Panc1 (cell line): Measurements from ENCODE around the gene BIVM. TPM values are rescaled to one million over a fixed set of nuclear protein-coding genes. Genes with fewer than 3 reads are reported as not detected.

Experiments
- ATAC-seq: fragments of 200-7000 bp; cut with Tn5 transposase; 2 replicates; pipeline ENCODE4 v1.9.1; 2020; ENCODE audit warnings: mild to moderate bottlenecking, moderate library complexity
- BruUV-seq: library from RNA; stranded (reverse); fragments of 400-500 nt; replicated peaks from 2 replicates; lab custom pipeline; 2021; lab: Mats Ljungman, UMichigan
- CTCF ChIA-PET: fragments of 300-600 bp; sonication (Branson Sonifier 250); formaldehyde crosslinking; loops from one replicate; lab custom pipeline; 2022; ENCODE audit warnings: antibody characterized with exemption; lab: Charles Lee
- POLR2A ChIA-PET: fragments of 300-600 bp; sonication (Branson Sonifier 250); formaldehyde crosslinking; loops from one replicate; lab custom pipeline; 2022; ENCODE audit warnings: antibody characterized with exemption; lab: Charles Lee
- DNase-seq: peaks from one replicate; pipeline ENCODE4 v3.0.0-alpha.2; 2010; ENCODE audit warnings: low read depth, low spot score
- H3K27ac ChIP-seq: 2 replicates; pipeline ENCODE4 v1.5.1; 2011; ENCODE audit warnings: mild to moderate bottlenecking, low read length, inconsistent platforms
- H3K27me3 ChIP-seq: fragments of 200-500 bp; sonication (Bioruptor generic); 2 replicates; pipeline ENCODE4 v1.6.0; 2014; ENCODE audit warnings: low read length, inconsistent platforms; ENCODE audit not compliant: control insufficient read depth, insufficient read depth
- H3K36me3 ChIP-seq: fragments of 200-500 bp; sonication (Bioruptor generic); 2 replicates; pipeline ENCODE4 v1.5.1; 2014; ENCODE audit warnings: inconsistent platforms, mild to moderate bottlenecking, low read length, moderate library complexity; ENCODE audit not compliant: control insufficient read depth, insufficient read depth
- H3K4me1 ChIP-seq: 2 replicates; pipeline ENCODE4 v1.5.1; 2011; ENCODE audit warnings: inconsistent platforms, mild to moderate bottlenecking, low read length, moderate library complexity; ENCODE audit not compliant: control insufficient read depth, insufficient read depth
- H3K4me3 ChIP-seq, 2 experiments: 2 replicates each; pipeline ENCODE4 v1.5.1; 2011 to 2012; ENCODE audit warnings: low read depth in 2 of 2, low read length in 2 of 2, mild to moderate bottlenecking in 2 of 2, inconsistent platforms in 1 of 2, moderate library complexity in 1 of 2
- H3K9me3 ChIP-seq: fragments of 200-500 bp; sonication (Bioruptor generic); 2 replicates; pipeline ENCODE4 v1.5.1; 2014; ENCODE audit warnings: low read depth, mild to moderate bottlenecking, inconsistent platforms, low read length, moderate library complexity; ENCODE audit not compliant: control insufficient read depth, insufficient read depth
- POLR2AphosphoS5 ChIP-seq: IDR thresholded peaks from 2 replicates; pipeline ENCODE4 v1.6.1; 2012; ENCODE audit warnings: mild to moderate bottlenecking, low read depth, low read length, moderate library complexity
- SIN3A ChIP-seq: IDR thresholded peaks from 2 replicates; pipeline ENCODE4 v1.6.1; 2012; ENCODE audit warnings: low read depth, mild to moderate bottlenecking, low read length, moderate library complexity, borderline replicate concordance; ENCODE audit not compliant: insufficient read depth
- TCF7L2 ChIP-seq: IDR thresholded peaks from 2 replicates; pipeline ENCODE4 v1.6.1; 2011; ENCODE audit warnings: mild to moderate bottlenecking, low read depth, low read length, inconsistent platforms
- in situ Hi-C: cut with HindIII; loops from 2 replicates; pipeline ENCODE4 v1.10.0; 2016; ENCODE audit warnings: low sequenced_read_pairs, low pct_unique_long_range_greater_than_20kb
- intact Hi-C: fragments of 100-400 bp; cut with micrococcal nuclease; formaldehyde crosslinking; loops from one replicate; pipeline ENCODE4 v1.10.0; 2022; ENCODE audit not compliant: unreplicated experiment
- total RNA-seq: library from RNA; stranded (reverse); gene quantifications from one replicate; pipeline ENCODE4 v1.2.1, GENCODE V29; 2021; ENCODE audit not compliant: unreplicated experiment
- TF ChIP-seq, protein P1 (sequence below): fragments of 450-650 bp; IDR thresholded peaks from 2 replicates; pipeline ENCODE4 v1.5.1; 2017; ENCODE audit warnings: mild to moderate bottlenecking
- TF ChIP-seq, protein P2 (sequence below), 2 experiments: IDR thresholded peaks; 2 replicates each; pipeline ENCODE4 v1.6.1; 2011 to 2012; ENCODE audit warnings: low read depth in 2 of 2, control low read depth in 1 of 2, low read length in 1 of 2, mild to moderate bottlenecking in 1 of 2, moderate library complexity in 1 of 2; ENCODE audit not compliant: insufficient read depth in 1 of 2

BIVM gene
- total RNA-seq, 1 experiment from 2014 or later, result 10.5 TPM

DNA sequence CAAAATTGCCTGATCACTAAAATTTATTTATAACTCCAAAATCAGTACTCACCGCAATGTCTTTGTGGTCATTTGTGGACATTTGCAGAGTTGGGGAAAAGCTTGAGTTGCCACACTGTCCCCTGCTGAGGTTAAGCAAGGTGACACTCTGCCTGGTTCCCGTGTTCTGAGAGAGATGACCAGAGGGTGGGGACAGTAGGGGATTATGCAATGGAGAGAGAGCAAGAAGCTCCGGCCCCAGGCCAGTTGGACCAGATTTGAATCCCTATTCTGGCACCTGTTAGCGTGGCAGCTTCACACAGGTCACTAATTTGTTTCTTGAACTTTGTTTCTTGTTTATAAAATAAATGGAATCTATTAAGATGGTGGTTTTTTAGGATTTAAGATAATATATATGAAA lies 64.7 kb downstream of the BIVM start:
- CTCF ChIA-PET, result no interaction called here

DNA sequence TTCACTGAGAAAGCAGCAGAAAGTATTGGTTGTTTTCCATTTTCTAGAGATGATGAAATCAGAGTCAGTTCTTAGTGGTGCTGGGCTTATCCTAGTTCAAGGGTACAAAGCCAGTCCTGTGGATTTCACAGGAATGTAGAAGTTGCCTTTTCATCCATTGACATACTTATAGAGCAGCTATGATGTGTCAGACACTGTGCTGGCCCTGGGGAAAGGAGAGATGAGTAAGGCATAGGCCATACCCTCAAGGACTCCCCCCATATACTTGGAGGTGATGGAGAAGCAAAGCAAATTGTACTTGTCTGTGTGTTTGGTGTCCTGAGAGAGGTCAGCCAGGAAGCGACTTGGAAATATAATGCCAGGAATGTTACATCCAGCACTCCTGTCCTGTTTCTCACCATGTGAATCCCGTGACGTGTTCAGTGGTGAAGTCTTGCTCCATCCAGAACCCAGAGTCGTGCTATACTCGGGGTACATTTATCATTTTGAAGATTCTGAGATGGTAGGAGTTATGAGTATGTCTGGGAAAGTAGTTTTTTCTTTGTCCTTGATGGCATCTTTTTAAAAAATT lies 69.5 kb downstream of the BIVM start:
- no TSS peak for BruUV-seq
- intact Hi-C loops (no loop called here), in situ Hi-C loops (no loop called here)
- DNase-seq, result no peak
- TF ChIP-seq, protein P1, sequence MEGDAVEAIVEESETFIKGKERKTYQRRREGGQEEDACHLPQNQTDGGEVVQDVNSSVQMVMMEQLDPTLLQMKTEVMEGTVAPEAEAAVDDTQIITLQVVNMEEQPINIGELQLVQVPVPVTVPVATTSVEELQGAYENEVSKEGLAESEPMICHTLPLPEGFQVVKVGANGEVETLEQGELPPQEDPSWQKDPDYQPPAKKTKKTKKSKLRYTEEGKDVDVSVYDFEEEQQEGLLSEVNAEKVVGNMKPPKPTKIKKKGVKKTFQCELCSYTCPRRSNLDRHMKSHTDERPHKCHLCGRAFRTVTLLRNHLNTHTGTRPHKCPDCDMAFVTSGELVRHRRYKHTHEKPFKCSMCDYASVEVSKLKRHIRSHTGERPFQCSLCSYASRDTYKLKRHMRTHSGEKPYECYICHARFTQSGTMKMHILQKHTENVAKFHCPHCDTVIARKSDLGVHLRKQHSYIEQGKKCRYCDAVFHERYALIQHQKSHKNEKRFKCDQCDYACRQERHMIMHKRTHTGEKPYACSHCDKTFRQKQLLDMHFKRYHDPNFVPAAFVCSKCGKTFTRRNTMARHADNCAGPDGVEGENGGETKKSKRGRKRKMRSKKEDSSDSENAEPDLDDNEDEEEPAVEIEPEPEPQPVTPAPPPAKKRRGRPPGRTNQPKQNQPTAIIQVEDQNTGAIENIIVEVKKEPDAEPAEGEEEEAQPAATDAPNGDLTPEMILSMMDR, result no peak
- TF ChIP-seq SIN3A (no peak), POLR2AphosphoS5 (no peak), TCF7L2 (no peak)
- TF ChIP-seq, protein P2, sequence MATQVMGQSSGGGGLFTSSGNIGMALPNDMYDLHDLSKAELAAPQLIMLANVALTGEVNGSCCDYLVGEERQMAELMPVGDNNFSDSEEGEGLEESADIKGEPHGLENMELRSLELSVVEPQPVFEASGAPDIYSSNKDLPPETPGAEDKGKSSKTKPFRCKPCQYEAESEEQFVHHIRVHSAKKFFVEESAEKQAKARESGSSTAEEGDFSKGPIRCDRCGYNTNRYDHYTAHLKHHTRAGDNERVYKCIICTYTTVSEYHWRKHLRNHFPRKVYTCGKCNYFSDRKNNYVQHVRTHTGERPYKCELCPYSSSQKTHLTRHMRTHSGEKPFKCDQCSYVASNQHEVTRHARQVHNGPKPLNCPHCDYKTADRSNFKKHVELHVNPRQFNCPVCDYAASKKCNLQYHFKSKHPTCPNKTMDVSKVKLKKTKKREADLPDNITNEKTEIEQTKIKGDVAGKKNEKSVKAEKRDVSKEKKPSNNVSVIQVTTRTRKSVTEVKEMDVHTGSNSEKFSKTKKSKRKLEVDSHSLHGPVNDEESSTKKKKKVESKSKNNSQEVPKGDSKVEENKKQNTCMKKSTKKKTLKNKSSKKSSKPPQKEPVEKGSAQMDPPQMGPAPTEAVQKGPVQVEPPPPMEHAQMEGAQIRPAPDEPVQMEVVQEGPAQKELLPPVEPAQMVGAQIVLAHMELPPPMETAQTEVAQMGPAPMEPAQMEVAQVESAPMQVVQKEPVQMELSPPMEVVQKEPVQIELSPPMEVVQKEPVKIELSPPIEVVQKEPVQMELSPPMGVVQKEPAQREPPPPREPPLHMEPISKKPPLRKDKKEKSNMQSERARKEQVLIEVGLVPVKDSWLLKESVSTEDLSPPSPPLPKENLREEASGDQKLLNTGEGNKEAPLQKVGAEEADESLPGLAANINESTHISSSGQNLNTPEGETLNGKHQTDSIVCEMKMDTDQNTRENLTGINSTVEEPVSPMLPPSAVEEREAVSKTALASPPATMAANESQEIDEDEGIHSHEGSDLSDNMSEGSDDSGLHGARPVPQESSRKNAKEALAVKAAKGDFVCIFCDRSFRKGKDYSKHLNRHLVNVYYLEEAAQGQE (IDR thresholded peaks at IDR 0.05; ENCODE audit: insufficient read depth in 1 of 2, low read depth in 2 of 2, low read length in 1 of 2), result no peak
- Histone ChIP-seq H3K36me3 (peaks cover 8% of the 10 kb centered on the region), H3K27ac (no peak overlapping the region), H3K4me3 (no peak overlapping the region), H3K27me3 (no peaks in the 10 kb centered on the region), H3K4me1 (no peaks in the 10 kb centered on the region), H3K9me3 (no peaks in the 10 kb centered on the region)
- ATAC-seq, result no peak
- POLR2A ChIA-PET, result no interaction called here
- CTCF ChIA-PET, result no interaction called here

More for the DNA sequence above, 64.7 kb downstream of the BIVM start:
- Histone ChIP-seq H3K27me3 (no peaks in the 10 kb centered on the region), H3K27ac (no peak overlapping the region), H3K4me3 (no peak overlapping the region), H3K9me3 (no peaks in the 10 kb centered on the region), H3K4me1 (no peaks in the 10 kb centered on the region), H3K36me3 (peaks cover 6% of the 10 kb centered on the region)
- TF ChIP-seq, protein P2 (IDR thresholded peaks at IDR 0.05; ENCODE audit: insufficient read depth in 1 of 2, low read depth in 2 of 2, low read length in 1 of 2), result no peak
- TF ChIP-seq, protein P1, result no peak
- TF ChIP-seq SIN3A (no peak), TCF7L2 (no peak), POLR2AphosphoS5 (no peak)
- intact Hi-C loops, result no loop called here
- DNase-seq, result no peak
- in situ Hi-C loops, result no loop called here
- no TSS peak for BruUV-seq
- ATAC-seq, result no peak
- POLR2A ChIA-PET, result no interaction called here
